Measurements from ENCODE around the gene ABTB2. TPM values are rescaled to one million over a fixed set of nuclear protein-coding genes. Genes with fewer than 3 reads are reported as not detected.

ABTB2 gene
- total and polyA plus RNA-seq, 2 experiments from 2014 or later: 2.6 to 12.1 TPM

- TF ChIP-seq ZNF462 (CRISPR knock-in tag; IDR thresholded peaks at IDR 0.05): no peak
- TF ChIP-seq NANOG (IDR thresholded peaks at IDR 0.05; ENCODE audit: borderline replicate concordance): no peak
- TF ChIP-seq EZH2phosphoT487 (IDR thresholded peaks at IDR 0.05; ENCODE audit: unreplicated experiment): no peak
- no peak for TF ChIP-seq POLR2AphosphoS5 (IDR thresholded peaks at IDR 0.05; ENCODE audit: low read depth)
- TF ChIP-seq ZNF114 (CRISPR knock-in tag; IDR thresholded peaks at IDR 0.05): no peak
Measured at GRCh38 chr11:34302046-34302921, 55.5 kb downstream of the ABTB2 start (continued).

GRCh38 chr11:34300926-34301295 lies 56.9 kb downstream of the ABTB2 start:
- no peaks in the 10 kb centered on the region for H3K36me3 ChIP-seq (ENCODE audit: insufficient read depth)
- 0 out of 2 replicates have a peak overlapping the region, but pooled peaks have one; percentile 3 for H3K4me2 ChIP-seq
- H3K27me3 Mint-ChIP-seq (ENCODE audit: insufficient read depth, low read depth, poor library complexity): peaks cover 5% of the 10 kb centered on the region
- ATAC-seq (no peak), DNase-seq (ENCODE audit: low spot score) (no peak)
- H3K4me3 Mint-ChIP-seq: no peak overlapping the region
- H3K4me1 Mint-ChIP-seq: peaks cover 39% of the 10 kb centered on the region
- no peaks in the 10 kb centered on the region; the same call in none of the 2 replicates for H3K79me2 ChIP-seq (replicated peaks; ENCODE audit: insufficient read depth)
- no peak overlapping the region for H3K4me3 ChIP-seq
- no peak overlapping the region for H3K27ac ChIP-seq (ENCODE audit: low read depth)
- H3K27me3 ChIP-seq (ENCODE audit: insufficient read depth): no peaks in the 10 kb centered on the region
- no peaks in the 10 kb centered on the region for H3K9me2 ChIP-seq (ENCODE audit: insufficient read depth)
- H3K27ac Mint-ChIP-seq: peak overlapping the region; percentile 52
- H2AFZ ChIP-seq: no peak overlapping the region
- no peaks in the 10 kb centered on the region for H4K20me1 ChIP-seq (replicated peaks; ENCODE audit: insufficient read depth)
- H3F3A ChIP-seq (replicated peaks; ENCODE audit: low read depth): no peaks in the 10 kb centered on the region
- H3K36me3 Mint-ChIP-seq (ENCODE audit: low read depth): no peaks in the 10 kb centered on the region
- no peak for TF ChIP-seq NANOG (IDR thresholded peaks at IDR 0.05; ENCODE audit: borderline replicate concordance)
- no peak for TF ChIP-seq ETS1 (IDR thresholded peaks at IDR 0.05)
- TF ChIP-seq EZH2phosphoT487 (IDR thresholded peaks at IDR 0.05; ENCODE audit: unreplicated experiment): no peak
- TF ChIP-seq JUNB (IDR thresholded peaks at IDR 0.05; ENCODE audit: unreplicated experiment): no peak
- TF ChIP-seq STAT1 (IDR thresholded peaks at IDR 0.05; ENCODE audit: unreplicated experiment): no peak
- TF ChIP-seq ZNF331 (CRISPR knock-in tag; IDR thresholded peaks at IDR 0.05; ENCODE audit: low read depth): no peak
- TF ChIP-seq CTCF (conservative IDR thresholded peaks at IDR 0.05; ENCODE audit: low read depth in 2 of 2): no peak
- peaks cover 29% of the 10 kb centered on the region for H3K4me1 ChIP-seq (ENCODE audit: insufficient read depth)
- no peaks in the 10 kb centered on the region for H3K9me3 Mint-ChIP-seq

All from GM23338 (cell line).